Measurements from ENCODE around the gene PNMA6A.

PNMA6A gene

GRCh38 chrX:153057281-153057680 lies 15.0 kb upstream of the PNMA6A start:
- no peak for TF ChIP-seq POLR2AphosphoS5 (IDR thresholded peaks at IDR 0.05; ENCODE audit: low read depth, low read length)
- TF ChIP-seq FOXP2 (optimal IDR thresholded peaks at IDR 0.05; ENCODE audit: borderline replicate concordance, extremely low read depth, extremely low read length, insufficient read depth) = no peak
- no peak for TF ChIP-seq TAF1 (IDR thresholded peaks at IDR 0.05; ENCODE audit: borderline replicate concordance, insufficient read depth, low read length)
- TF ChIP-seq SIN3A (IDR thresholded peaks at IDR 0.05; ENCODE audit: borderline replicate concordance, insufficient read depth, low read length) = no peak
- TF ChIP-seq REST (IDR thresholded peaks at IDR 0.05; ENCODE audit: insufficient read depth in 1 of 2, low read depth in 2 of 2, low read length in 2 of 2) = no peak

GRCh38 chrX:153059191-153060094 lies 12.8 kb upstream of the PNMA6A start:
- no peak for TF ChIP-seq POLR2AphosphoS5 (IDR thresholded peaks at IDR 0.05; ENCODE audit: low read depth, low read length)
- no peak for TF ChIP-seq FOXP2 (optimal IDR thresholded peaks at IDR 0.05; ENCODE audit: borderline replicate concordance, extremely low read depth, extremely low read length, insufficient read depth)
- TF ChIP-seq TAF1 (IDR thresholded peaks at IDR 0.05; ENCODE audit: borderline replicate concordance, insufficient read depth, low read length) = no peak
- no peak for TF ChIP-seq REST (IDR thresholded peaks at IDR 0.05; ENCODE audit: insufficient read depth in 1 of 2, low read depth in 2 of 2, low read length in 2 of 2)
- no peak for TF ChIP-seq SIN3A (IDR thresholded peaks at IDR 0.05; ENCODE audit: borderline replicate concordance, insufficient read depth, low read length)

GRCh38 chrX:153060095-153060445 lies 12.2 kb upstream of the PNMA6A start:
- TF ChIP-seq POLR2AphosphoS5 (IDR thresholded peaks at IDR 0.05; ENCODE audit: low read depth, low read length) = no peak
- no peak for TF ChIP-seq FOXP2 (optimal IDR thresholded peaks at IDR 0.05; ENCODE audit: borderline replicate concordance, extremely low read depth, extremely low read length, insufficient read depth)
- no peak for TF ChIP-seq TAF1 (IDR thresholded peaks at IDR 0.05; ENCODE audit: borderline replicate concordance, insufficient read depth, low read length)
- no peak for TF ChIP-seq SIN3A (IDR thresholded peaks at IDR 0.05; ENCODE audit: borderline replicate concordance, insufficient read depth, low read length)
- TF ChIP-seq REST (IDR thresholded peaks at IDR 0.05; ENCODE audit: insufficient read depth in 1 of 2, low read depth in 2 of 2, low read length in 2 of 2) = no peak

- no peak for TF ChIP-seq FOXP2 (optimal IDR thresholded peaks at IDR 0.05; ENCODE audit: borderline replicate concordance, extremely low read depth, extremely low read length, insufficient read depth)
- no peak for TF ChIP-seq POLR2AphosphoS5 (IDR thresholded peaks at IDR 0.05; ENCODE audit: low read depth, low read length)
- TF ChIP-seq REST (IDR thresholded peaks at IDR 0.05; ENCODE audit: insufficient read depth in 1 of 2, low read depth in 2 of 2, low read length in 2 of 2) = no peak
- TF ChIP-seq TAF1 (IDR thresholded peaks at IDR 0.05; ENCODE audit: borderline replicate concordance, insufficient read depth, low read length) = no peak
- TF ChIP-seq SIN3A (IDR thresholded peaks at IDR 0.05; ENCODE audit: borderline replicate concordance, insufficient read depth, low read length) = no peak
These were observed 10.5 kb upstream of the PNMA6A start for GRCh38 chrX:153061732-153062131.

All from PFSK-1 (cell line).